Liver (tissue), 9 donors: Measurements from ENCODE around the gene EPX. TPM values are rescaled to one million over a fixed set of nuclear protein-coding genes. Genes with fewer than 3 reads are reported as not detected.

ENCODE experiments used
- DNase-seq: peaks from one replicate; pipeline ENCODE4 v3.0.0-alpha.2; 2017; ENCODE audit warnings: low spot score
- H3K27ac ChIP-seq, 2 donors: one replicate each; pipeline ENCODE4 v1.7.0; 2013; ENCODE audit warnings: inconsistent platforms in 2 of 2, low read length in 2 of 2, control low read depth in 1 of 2, low read depth in 1 of 2, mild to moderate bottlenecking in 1 of 2
- H3K27me3 ChIP-seq, 4 donors: one replicate each; pipeline versions ENCODE4 v1.6.1 to v1.7.0; 2013; ENCODE audit warnings: low read length in 3 of 4, inconsistent platforms in 1 of 4, mild to moderate bottlenecking in 1 of 4, moderate library complexity in 1 of 4; ENCODE audit not compliant: control insufficient read depth in 4 of 4, insufficient read depth in 4 of 4
- H3K36me3 ChIP-seq, 4 donors: one replicate each; pipeline versions ENCODE4 v1.6.1 to v1.7.0; 2013; ENCODE audit warnings: low read length in 3 of 4, mild to moderate bottlenecking in 3 of 4, low read depth in 1 of 4, moderate library complexity in 1 of 4; ENCODE audit not compliant: control insufficient read depth in 4 of 4, insufficient read depth in 3 of 4
- H3K4me1 ChIP-seq, 4 donors: one replicate each; pipeline versions ENCODE4 v1.6.1 to v1.7.0; 2013; ENCODE audit warnings: low read length in 3 of 4, mild to moderate bottlenecking in 3 of 4, moderate library complexity in 1 of 4; ENCODE audit not compliant: control insufficient read depth in 4 of 4, insufficient read depth in 4 of 4
- H3K4me3 ChIP-seq, 3 donors: one replicate each; pipeline versions ENCODE4 v1.6.1 to v1.7.0; 2013; ENCODE audit warnings: low read length in 3 of 3, control low read depth in 1 of 3, low read depth in 1 of 3, mild to moderate bottlenecking in 1 of 3
- H3K9ac ChIP-seq, 2 donors: one replicate each; pipeline ENCODE4 v1.7.0; 2013; ENCODE audit warnings: low read length in 2 of 2, mild to moderate bottlenecking in 2 of 2, moderate library complexity in 2 of 2, control low read depth in 1 of 2, low read depth in 1 of 2
- H3K9me3 ChIP-seq, 4 donors: one replicate each; pipeline versions ENCODE4 v1.6.1 to v1.7.0; 2013; ENCODE audit warnings: low read length in 3 of 4; ENCODE audit not compliant: control insufficient read depth in 4 of 4
- EGR1 ChIP-seq, 2 donors: IDR thresholded peaks; 2 replicates each; pipeline ENCODE4 v1.6.1; 2016 to 2018; ENCODE audit warnings: antibody characterized with exemption in 2 of 2, low read depth in 2 of 2
- FOXA1 ChIP-seq: IDR thresholded peaks from 2 replicates; pipeline ENCODE4 v1.6.1; 2016; ENCODE audit warnings: antibody characterized with exemption
- FOXA2 ChIP-seq: IDR thresholded peaks from 2 replicates; pipeline ENCODE4 v1.6.1; 2016; ENCODE audit warnings: antibody characterized with exemption
- GABPA ChIP-seq, 2 donors: IDR thresholded peaks in 1 of 2; conservative IDR thresholded peaks in 1 of 2; 2 replicates each; pipeline ENCODE4 v1.6.1; 2016; ENCODE audit warnings: antibody characterized with exemption in 2 of 2, mild to moderate bottlenecking in 1 of 2, moderate library complexity in 1 of 2
- HNF4A ChIP-seq, 2 donors: conservative IDR thresholded peaks; 2 replicates each; pipeline ENCODE4 v1.6.1; 2016; ENCODE audit warnings: antibody characterized with exemption in 2 of 2, mild to moderate bottlenecking in 2 of 2
- HNF4G ChIP-seq: IDR thresholded peaks from 2 replicates; pipeline ENCODE4 v1.6.1; 2016; ENCODE audit warnings: antibody characterized with exemption
- JUND ChIP-seq, 2 donors: IDR thresholded peaks; 2 replicates each; pipeline ENCODE4 v1.6.1; 2016; ENCODE audit warnings: antibody characterized with exemption in 2 of 2
- NR2F2 ChIP-seq: IDR thresholded peaks from 2 replicates; pipeline ENCODE4 v1.6.1; 2016; ENCODE audit warnings: antibody characterized with exemption
- RAD21 ChIP-seq, 2 donors: IDR thresholded peaks; 2 replicates each; pipeline ENCODE4 v1.6.1; 2016; ENCODE audit warnings: antibody characterized with exemption in 2 of 2, mild to moderate bottlenecking in 2 of 2
- RXRA ChIP-seq, 2 donors: IDR thresholded peaks; 2 replicates each; pipeline ENCODE4 v1.6.1; 2017 to 2018; ENCODE audit warnings: antibody characterized with exemption in 2 of 2, mild to moderate bottlenecking in 1 of 2
- SP1 ChIP-seq: IDR thresholded peaks from 2 replicates; pipeline ENCODE4 v1.6.1; 2018; ENCODE audit warnings: antibody characterized with exemption, mild to moderate bottlenecking
- TAF1 ChIP-seq: conservative IDR thresholded peaks from 2 replicates; pipeline ENCODE4 v1.6.1; 2016; ENCODE audit warnings: antibody characterized with exemption, mild to moderate bottlenecking
- YY1 ChIP-seq: IDR thresholded peaks from 2 replicates; pipeline ENCODE4 v1.6.1; 2016; ENCODE audit warnings: antibody characterized with exemption, mild to moderate bottlenecking
- WGBS: extraction: QIAGEN DNeasy Blood & Tissue Kit; methylation state at CpG from one replicate; pipeline ENCODE4 v1.1.7; 2013; 5-methylcytosine and 5-hydroxymethylcytosine counted together
- polyA plus RNA-seq, 2 donors: library from polyadenylated mRNA; stranded (reverse) in 1 of 2; unstranded in 1 of 2; fragments of 200-250 nt in 1 of 2; fragments of >200 nt in 1 of 2; fragmentation: Nextera tagmentation in 1 of 2; extraction: Ambion mirVana in 1 of 2; gene quantifications; one replicate each; pipeline versions ENCODE4 v1.2.1 to v1.2.3, GENCODE V29; 2013 to 2015
- total RNA-seq, 2 donors: library from RNA; depleted of rRNA; stranded (reverse); fragments of >200 nt; gene quantifications; one replicate each; pipeline ENCODE4 v1.2.3, GENCODE V29; 2014
- TF ChIP-seq, protein P1 (sequence below): IDR thresholded peaks from 2 replicates; pipeline ENCODE4 v1.6.1; 2016; ENCODE audit warnings: antibody characterized with exemption
- TF ChIP-seq, protein P2 (sequence below): IDR thresholded peaks from 2 replicates; pipeline ENCODE4 v1.6.1; 2016; ENCODE audit warnings: antibody characterized with exemption
- TF ChIP-seq, protein P3 (sequence below): IDR thresholded peaks from 2 replicates; pipeline ENCODE4 v1.6.1; 2016; ENCODE audit warnings: antibody characterized with exemption, mild to moderate bottlenecking
- TF ChIP-seq, protein P4 (sequence below): IDR thresholded peaks from 2 replicates; pipeline ENCODE4 v1.6.1; 2016; ENCODE audit warnings: antibody characterized with exemption
- donor health status: healthy.
- donor health status: healthy.
- donor health status: healthy.
- donor health status: healthy.
- donor health status: healthy.

Gene EPX
- total and polyA plus RNA-seq, 4 donors, result 0.09 to 10.0 TPM; not detected in 2

DNA sequence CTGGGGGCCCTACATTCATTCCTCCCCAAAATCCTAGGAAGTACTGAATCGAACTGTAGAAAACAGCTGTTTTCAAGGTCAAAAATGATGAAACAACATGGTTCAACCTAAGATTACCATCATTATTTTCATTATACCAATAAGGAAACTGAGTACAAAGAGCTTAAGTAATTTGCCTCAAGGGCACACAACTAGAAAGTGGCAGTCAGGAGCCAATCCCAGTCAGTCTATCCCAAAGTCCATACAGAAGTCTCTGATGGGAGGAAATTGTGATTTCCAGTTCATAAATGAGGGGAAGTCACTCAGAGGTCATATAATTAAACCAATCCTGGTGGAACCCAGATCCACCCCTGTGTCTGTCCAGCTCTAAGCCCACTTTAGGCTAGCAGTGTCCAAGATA, 54.3 kb downstream of the EPX start:
- Histone ChIP-seq H3K4me3 (no peak overlapping the region), H3K9ac (no peak overlapping the region), H3K27me3 (peaks cover 0 to 4% (median 0%) of the 10 kb centered on the region in 4 donors), H3K36me3 (no peaks in the 10 kb centered on the region), H3K9me3 (no peaks in the 10 kb centered on the region), H3K4me1 (peaks cover 0 to 19% (median 10%) of the 10 kb centered on the region in 4 donors), H3K27ac (no peak overlapping the region)
- WGBS, result 83% methylated on average over 1 of the region's 1 CpG
- no peak for DNase-seq
- no peak for TF ChIP-seq TAF1
- TF ChIP-seq, protein P1, sequence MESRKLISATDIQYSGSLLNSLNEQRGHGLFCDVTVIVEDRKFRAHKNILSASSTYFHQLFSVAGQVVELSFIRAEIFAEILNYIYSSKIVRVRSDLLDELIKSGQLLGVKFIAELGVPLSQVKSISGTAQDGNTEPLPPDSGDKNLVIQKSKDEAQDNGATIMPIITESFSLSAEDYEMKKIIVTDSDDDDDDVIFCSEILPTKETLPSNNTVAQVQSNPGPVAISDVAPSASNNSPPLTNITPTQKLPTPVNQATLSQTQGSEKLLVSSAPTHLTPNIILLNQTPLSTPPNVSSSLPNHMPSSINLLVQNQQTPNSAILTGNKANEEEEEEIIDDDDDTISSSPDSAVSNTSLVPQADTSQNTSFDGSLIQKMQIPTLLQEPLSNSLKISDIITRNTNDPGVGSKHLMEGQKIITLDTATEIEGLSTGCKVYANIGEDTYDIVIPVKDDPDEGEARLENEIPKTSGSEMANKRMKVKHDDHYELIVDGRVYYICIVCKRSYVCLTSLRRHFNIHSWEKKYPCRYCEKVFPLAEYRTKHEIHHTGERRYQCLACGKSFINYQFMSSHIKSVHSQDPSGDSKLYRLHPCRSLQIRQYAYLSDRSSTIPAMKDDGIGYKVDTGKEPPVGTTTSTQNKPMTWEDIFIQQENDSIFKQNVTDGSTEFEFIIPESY, result no peak
- TF ChIP-seq FOXA1, result no peak
- TF ChIP-seq SP1, result no peak
- no peak for TF ChIP-seq JUND (IDR thresholded peaks at IDR 0.05)
- no peak for TF ChIP-seq NR2F2

DNA sequence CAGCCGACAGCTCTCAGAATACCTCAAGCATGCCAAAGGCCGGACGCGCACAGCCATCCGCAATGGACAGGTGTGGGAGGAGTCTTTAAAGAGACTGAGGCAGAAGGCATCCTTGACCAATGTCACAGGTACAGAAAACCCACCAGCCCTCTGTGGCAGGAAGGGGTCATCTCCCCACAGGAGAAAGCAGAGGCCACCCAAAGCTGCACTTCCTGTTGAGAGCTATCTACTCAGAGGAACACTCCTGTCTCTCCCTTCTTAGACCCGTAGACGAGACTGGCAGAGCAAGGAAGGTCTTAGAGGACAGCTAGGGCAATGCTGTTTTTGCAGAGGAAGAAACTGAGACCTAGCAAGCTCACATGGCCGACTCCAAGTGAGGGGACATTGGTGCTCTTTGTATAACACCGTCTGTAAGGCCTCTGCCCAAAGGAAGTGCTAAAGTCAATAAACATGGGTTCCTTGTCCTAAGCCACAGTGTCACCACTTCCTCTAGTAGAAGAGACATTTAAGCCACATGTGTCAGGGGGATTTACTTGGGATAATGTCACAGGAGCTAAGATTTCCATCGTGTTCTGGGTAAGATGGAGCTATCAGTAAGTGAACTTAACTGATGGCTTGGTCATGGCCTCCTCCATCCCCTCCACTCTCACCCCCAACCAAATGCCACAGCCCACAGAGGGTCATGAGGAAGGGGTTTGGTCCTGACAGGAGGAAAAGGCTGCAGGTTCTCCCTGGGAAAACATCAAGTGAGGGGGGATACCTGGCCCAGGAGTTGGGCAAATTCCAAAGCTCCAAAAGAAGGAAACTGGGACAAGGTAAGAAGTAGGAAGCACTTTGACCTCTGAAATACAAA, 55.2 kb downstream of the EPX start:
- 83% methylated on average over 10 of the region's 10 CpGs for WGBS
- no peak overlapping the region for H3K4me3 ChIP-seq
- TF ChIP-seq, protein P2, sequence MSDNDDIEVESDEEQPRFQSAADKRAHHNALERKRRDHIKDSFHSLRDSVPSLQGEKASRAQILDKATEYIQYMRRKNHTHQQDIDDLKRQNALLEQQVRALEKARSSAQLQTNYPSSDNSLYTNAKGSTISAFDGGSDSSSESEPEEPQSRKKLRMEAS, result no peak
- no peak for TF ChIP-seq FOXA2
- no peak for TF ChIP-seq FOXA1
- TF ChIP-seq HNF4A (conservative IDR thresholded peaks at IDR 0.05), result no peak
- no peak for TF ChIP-seq RAD21 (IDR thresholded peaks at IDR 0.05)
- TF ChIP-seq EGR1 (IDR thresholded peaks at IDR 0.05; ENCODE audit: low read depth in 2 of 2), result no peak
- TF ChIP-seq JUND (IDR thresholded peaks at IDR 0.05), result no peak
- no peak for TF ChIP-seq TAF1
- TF ChIP-seq, protein P1, result no peak
- TF ChIP-seq, protein P3, sequence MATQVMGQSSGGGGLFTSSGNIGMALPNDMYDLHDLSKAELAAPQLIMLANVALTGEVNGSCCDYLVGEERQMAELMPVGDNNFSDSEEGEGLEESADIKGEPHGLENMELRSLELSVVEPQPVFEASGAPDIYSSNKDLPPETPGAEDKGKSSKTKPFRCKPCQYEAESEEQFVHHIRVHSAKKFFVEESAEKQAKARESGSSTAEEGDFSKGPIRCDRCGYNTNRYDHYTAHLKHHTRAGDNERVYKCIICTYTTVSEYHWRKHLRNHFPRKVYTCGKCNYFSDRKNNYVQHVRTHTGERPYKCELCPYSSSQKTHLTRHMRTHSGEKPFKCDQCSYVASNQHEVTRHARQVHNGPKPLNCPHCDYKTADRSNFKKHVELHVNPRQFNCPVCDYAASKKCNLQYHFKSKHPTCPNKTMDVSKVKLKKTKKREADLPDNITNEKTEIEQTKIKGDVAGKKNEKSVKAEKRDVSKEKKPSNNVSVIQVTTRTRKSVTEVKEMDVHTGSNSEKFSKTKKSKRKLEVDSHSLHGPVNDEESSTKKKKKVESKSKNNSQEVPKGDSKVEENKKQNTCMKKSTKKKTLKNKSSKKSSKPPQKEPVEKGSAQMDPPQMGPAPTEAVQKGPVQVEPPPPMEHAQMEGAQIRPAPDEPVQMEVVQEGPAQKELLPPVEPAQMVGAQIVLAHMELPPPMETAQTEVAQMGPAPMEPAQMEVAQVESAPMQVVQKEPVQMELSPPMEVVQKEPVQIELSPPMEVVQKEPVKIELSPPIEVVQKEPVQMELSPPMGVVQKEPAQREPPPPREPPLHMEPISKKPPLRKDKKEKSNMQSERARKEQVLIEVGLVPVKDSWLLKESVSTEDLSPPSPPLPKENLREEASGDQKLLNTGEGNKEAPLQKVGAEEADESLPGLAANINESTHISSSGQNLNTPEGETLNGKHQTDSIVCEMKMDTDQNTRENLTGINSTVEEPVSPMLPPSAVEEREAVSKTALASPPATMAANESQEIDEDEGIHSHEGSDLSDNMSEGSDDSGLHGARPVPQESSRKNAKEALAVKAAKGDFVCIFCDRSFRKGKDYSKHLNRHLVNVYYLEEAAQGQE, result no peak
- TF ChIP-seq RXRA (IDR thresholded peaks at IDR 0.05), result no peak
- TF ChIP-seq YY1, result no peak
- TF ChIP-seq, protein P4, sequence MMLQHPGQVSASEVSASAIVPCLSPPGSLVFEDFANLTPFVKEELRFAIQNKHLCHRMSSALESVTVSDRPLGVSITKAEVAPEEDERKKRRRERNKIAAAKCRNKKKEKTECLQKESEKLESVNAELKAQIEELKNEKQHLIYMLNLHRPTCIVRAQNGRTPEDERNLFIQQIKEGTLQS, result no peak
- no peak for TF ChIP-seq NR2F2
- TF ChIP-seq HNF4G, result no peak
- TF ChIP-seq GABPA (IDR thresholded peaks at IDR 0.05 in 1 of 2, conservative IDR thresholded peaks at IDR 0.05 in 1 of 2), result no peak

More for the DNA sequence above, 55.2 kb downstream of the EPX start:
- H3K9ac ChIP-seq, result no peak overlapping the region
- no peaks in the 10 kb centered on the region for H3K9me3 ChIP-seq
- DNase-seq, result no peak
- no peak overlapping the region for H3K27ac ChIP-seq
- no peaks in the 10 kb centered on the region for H3K36me3 ChIP-seq
- H3K27me3 ChIP-seq, result peaks cover 0 to 4% (median 0%) of the 10 kb centered on the region in 4 donors
- H3K4me1 ChIP-seq, result peaks cover 0 to 19% (median 10%) of the 10 kb centered on the region in 4 donors
